GM23338 (cell line): ENCODE data around the gene MSH2. TPM values are rescaled to one million over a fixed set of nuclear protein-coding genes. Genes with fewer than 3 reads are reported as not detected.

Experiments used
- ATAC-seq: fragments of 200-7000 bp; cut with Tn5 transposase; 3 replicates; pipeline ENCODE4 v1.9.1; 2020
- DNase-seq: peaks from one replicate; pipeline ENCODE4 v3.0.0-alpha.2; 2015; ENCODE audit warnings: low spot score
- H2AFZ ChIP-seq: fragments of 200-600 bp; sonication (generic); 2 replicates; pipeline ENCODE4 v1.8.0; 2016; ENCODE audit warnings: antibody characterized with exemption, mild to moderate bottlenecking, moderate library complexity
- H3F3A ChIP-seq: fragments of 200-600 bp; sonication (generic); replicated peaks from 2 replicates; pipeline ENCODE4 v1.8.0; 2017; ENCODE audit warnings: antibody characterized with exemption, mixed run types, low read depth
- H3K27ac ChIP-seq: fragments of 200-600 bp; sonication (generic); 2 replicates; pipeline ENCODE4 v1.6.1; 2016; ENCODE audit warnings: low read depth
- H3K27me3 ChIP-seq: fragments of 200-600 bp; sonication (generic); 2 replicates; pipeline ENCODE4 v1.8.0; 2016; ENCODE audit warnings: mild to moderate bottlenecking, mixed run types, moderate library complexity; ENCODE audit not compliant: insufficient read depth
- H3K36me3 ChIP-seq: fragments of 200-600 bp; sonication (generic); 2 replicates; pipeline ENCODE4 v1.8.0; 2016; ENCODE audit warnings: mild to moderate bottlenecking; ENCODE audit not compliant: insufficient read depth
- H3K4me1 ChIP-seq: fragments of 200-600 bp; sonication (generic); 2 replicates; pipeline ENCODE4 v1.8.0; 2016; ENCODE audit warnings: mild to moderate bottlenecking, moderate library complexity; ENCODE audit not compliant: insufficient read depth
- H3K4me2 ChIP-seq: fragments of 200-600 bp; sonication (generic); 2 replicates; pipeline ENCODE4 v1.7.1; 2017; ENCODE audit warnings: mixed run types
- H3K4me3 ChIP-seq: fragments of 200-600 bp; sonication (generic); 2 replicates; pipeline ENCODE4 v1.6.1; 2016; ENCODE audit warnings: mixed run types
- H3K79me2 ChIP-seq: fragments of 200-600 bp; sonication (generic); replicated peaks from 2 replicates; pipeline ENCODE4 v1.8.0; 2017; ENCODE audit warnings: mild to moderate bottlenecking; ENCODE audit not compliant: insufficient read depth
- H3K9me2 ChIP-seq: fragments of 200-600 bp; sonication (generic); 2 replicates; pipeline ENCODE4 v1.8.0; 2017; ENCODE audit not compliant: insufficient read depth
- H4K20me1 ChIP-seq: fragments of 200-600 bp; sonication (generic); replicated peaks from 2 replicates; pipeline ENCODE4 v1.8.0; 2017; ENCODE audit warnings: mild to moderate bottlenecking; ENCODE audit not compliant: insufficient read depth
- H3K27ac Mint-ChIP-seq: 2 replicates; pipeline ENCODE4 v1.8.0; 2020; ENCODE audit warnings: inconsistent platforms, mild to moderate bottlenecking, moderate library complexity, mixed read lengths
- H3K27me3 Mint-ChIP-seq: 3 replicates; pipeline ENCODE4 v1.8.0; 2022; ENCODE audit warnings: low read depth, mild to moderate bottlenecking, moderate library complexity, mixed read lengths, inconsistent platforms; ENCODE audit not compliant: insufficient read depth, poor library complexity
- H3K36me3 Mint-ChIP-seq: 3 replicates; pipeline ENCODE4 v1.8.0; 2021; ENCODE audit warnings: low read depth, mild to moderate bottlenecking, inconsistent platforms, moderate library complexity, mixed read lengths
- H3K4me1 Mint-ChIP-seq: 3 replicates; pipeline ENCODE4 v1.8.0; 2020; ENCODE audit warnings: mild to moderate bottlenecking, inconsistent platforms, mixed read lengths
- H3K4me3 Mint-ChIP-seq: 3 replicates; pipeline ENCODE4 v1.8.0; 2021; ENCODE audit warnings: moderate library complexity, mild to moderate bottlenecking, inconsistent platforms, mixed read lengths
- H3K9me3 Mint-ChIP-seq: 3 replicates; pipeline ENCODE4 v1.8.0; 2020; ENCODE audit warnings: moderate library complexity, mild to moderate bottlenecking, inconsistent platforms, mixed read lengths
- CTCF ChIP-seq, 2 experiments: fragments of 200-600 bp in 1 of 2; sonication (generic) in 1 of 2; conservative IDR thresholded peaks; 2 replicates each; pipeline versions ENCODE4 v1.5.1 to v1.6.1; 2016 to 2017; ENCODE audit warnings: antibody characterized with exemption in 2 of 2, low read depth in 2 of 2, mild to moderate bottlenecking in 2 of 2, moderate library complexity in 1 of 2
- EZH2 ChIP-seq: fragments of 200-600 bp; sonication (generic); IDR thresholded peaks from one replicate; pipeline ENCODE4 v1.8.0; 2017; ENCODE audit warnings: antibody characterized with exemption, mild to moderate bottlenecking, low read depth; ENCODE audit not compliant: unreplicated experiment
- EZH2phosphoT487 ChIP-seq: fragments of 200-600 bp; sonication (generic); IDR thresholded peaks from one replicate; pipeline ENCODE4 v1.8.1; 2018; ENCODE audit warnings: antibody characterized with exemption; ENCODE audit not compliant: unreplicated experiment
- JUNB ChIP-seq: IDR thresholded peaks from one replicate; pipeline ENCODE4 v1.6.1; 2016; ENCODE audit warnings: antibody characterized with exemption; ENCODE audit not compliant: unreplicated experiment
- POLR2AphosphoS5 ChIP-seq: IDR thresholded peaks from 2 replicates; pipeline ENCODE4 v1.6.1; 2016; ENCODE audit warnings: antibody characterized with exemption, low read depth
- REST ChIP-seq: IDR thresholded peaks from one replicate; pipeline ENCODE4 v1.6.1; 2018; ENCODE audit warnings: antibody characterized with exemption; ENCODE audit not compliant: unreplicated experiment
- STAT1 ChIP-seq: IDR thresholded peaks from one replicate; pipeline ENCODE4 v1.6.1; 2016; ENCODE audit warnings: antibody characterized with exemption; ENCODE audit not compliant: unreplicated experiment
- ZNF114 ChIP-seq: fragments of 250-450 bp; sonication (Bioruptor Pico); IDR thresholded peaks from 2 replicates; pipeline ENCODE4 v1.5.0; 2020; ENCODE audit warnings: mild to moderate bottlenecking, moderate library complexity
- ZNF331 ChIP-seq: fragments of 250-450 bp; sonication (Bioruptor Pico); IDR thresholded peaks from 2 replicates; pipeline ENCODE4 v1.5.0; 2020; ENCODE audit warnings: low read depth, mild to moderate bottlenecking, moderate library complexity
- polyA plus RNA-seq: library from polyadenylated mRNA; unstranded; fragments of >200 nt; fragmentation: Nextera tagmentation; extraction: Ambion mirVana; gene quantifications from 2 replicates; pipeline ENCODE4 v1.2.1, GENCODE V29; 2016
- total RNA-seq: library from RNA; depleted of rRNA; stranded (reverse); fragments of >200 nt; shearing (Covaris generic); gene quantifications from 2 replicates; pipeline ENCODE4 v1.2.3, GENCODE V29; 2014
- TF ChIP-seq, protein P1 (sequence below): IDR thresholded peaks from 2 replicates; pipeline ENCODE4 v1.6.1; 2016; ENCODE audit warnings: antibody characterized with exemption

The MSH2 gene
- total and polyA plus RNA-seq, 2 experiments from 2014 or later: 156 to 249 TPM

GRCh38 chr2:47528455-47528854, 125.5 kb downstream of the MSH2 start (continued):
- TF ChIP-seq REST: no peak

GRCh38 chr2:47528874-47529273, 125.9 kb downstream of the MSH2 start:
- no peak for DNase-seq
- no peaks in the 10 kb centered on the region for H3K36me3 Mint-ChIP-seq
- Histone ChIP-seq H2AFZ (no peak overlapping the region), H3K79me2 (no peaks in the 10 kb centered on the region), H3K27ac (no peak overlapping the region), H3K9me2 (no peaks in the 10 kb centered on the region), H3K4me3 (no peak overlapping the region), H3K27me3 (no peaks in the 10 kb centered on the region), H3K36me3 (no peaks in the 10 kb centered on the region), H3K4me2 (no peak overlapping the region), H3K4me1 (no peaks in the 10 kb centered on the region; the same call in 1 of the 2 replicates), H4K20me1 (no peaks in the 10 kb centered on the region), H3F3A (no peaks in the 10 kb centered on the region)
- H3K27ac Mint-ChIP-seq: no peak overlapping the region
- no peak overlapping the region for H3K4me3 Mint-ChIP-seq
- peaks cover 14% of the 10 kb centered on the region for H3K4me1 Mint-ChIP-seq
- H3K9me3 Mint-ChIP-seq: no peaks in the 10 kb centered on the region
- ATAC-seq: peak; percentile 23; the same call in 2 of the 3 replicates
- H3K27me3 Mint-ChIP-seq: peaks cover 2% of the 10 kb centered on the region
- no peak for TF ChIP-seq ZNF331 (CRISPR knock-in tag)
- no peak for TF ChIP-seq CTCF (conservative IDR thresholded peaks at IDR 0.05; ENCODE audit: low read depth in 2 of 2)
- TF ChIP-seq ZNF114: no peak
- TF ChIP-seq STAT1: no peak
- no peak for TF ChIP-seq REST
- TF ChIP-seq, protein P1, sequence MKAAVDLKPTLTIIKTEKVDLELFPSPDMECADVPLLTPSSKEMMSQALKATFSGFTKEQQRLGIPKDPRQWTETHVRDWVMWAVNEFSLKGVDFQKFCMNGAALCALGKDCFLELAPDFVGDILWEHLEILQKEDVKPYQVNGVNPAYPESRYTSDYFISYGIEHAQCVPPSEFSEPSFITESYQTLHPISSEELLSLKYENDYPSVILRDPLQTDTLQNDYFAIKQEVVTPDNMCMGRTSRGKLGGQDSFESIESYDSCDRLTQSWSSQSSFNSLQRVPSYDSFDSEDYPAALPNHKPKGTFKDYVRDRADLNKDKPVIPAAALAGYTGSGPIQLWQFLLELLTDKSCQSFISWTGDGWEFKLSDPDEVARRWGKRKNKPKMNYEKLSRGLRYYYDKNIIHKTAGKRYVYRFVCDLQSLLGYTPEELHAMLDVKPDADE: no peak
- no peak for TF ChIP-seq POLR2AphosphoS5
- no peak for TF ChIP-seq JUNB
- no peak for TF ChIP-seq EZH2phosphoT487
- no peak for TF ChIP-seq EZH2
